ENCODE data around the gene GANC.

GANC gene

DNA sequence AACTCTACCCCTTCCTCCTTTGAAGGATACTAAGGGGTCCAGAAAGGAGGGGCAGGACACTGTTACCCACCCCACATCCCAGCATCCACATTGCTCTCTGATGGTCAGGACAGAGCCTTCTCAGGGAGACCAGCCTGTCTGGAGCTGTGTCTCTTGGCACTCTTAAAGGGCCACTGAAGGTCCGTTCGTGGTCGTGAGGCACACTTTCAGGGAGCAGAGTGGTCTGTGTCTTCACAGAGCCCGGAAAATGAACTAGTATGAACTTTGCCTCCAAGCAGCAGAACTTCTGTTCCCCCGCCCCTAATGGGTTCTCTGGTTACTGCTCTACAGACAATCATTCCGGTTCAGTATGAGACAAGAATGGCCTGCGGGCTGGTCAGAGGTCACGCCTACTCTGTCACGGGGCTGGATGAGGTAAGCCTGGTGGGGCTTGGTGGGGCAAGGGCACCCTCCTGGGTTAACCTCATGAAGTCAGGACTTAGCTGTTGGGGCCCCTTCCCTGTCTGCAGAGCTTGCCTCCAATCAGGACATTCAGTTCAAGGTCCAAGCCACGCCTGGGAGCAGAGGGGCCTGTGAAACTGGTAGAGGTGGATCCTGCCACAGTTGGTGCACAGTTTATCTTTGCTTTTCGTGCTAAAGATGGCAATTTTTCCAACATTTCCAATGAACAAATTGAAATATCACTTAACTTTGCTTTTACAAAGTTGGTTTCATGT lies 119.5 kb downstream of the GANC start:
- H3K36me3 Mint-ChIP-seq (ENCODE audit: low read depth), result no peaks in the 10 kb centered on the region
- no peak for DNase-seq
- H3K27me3 Mint-ChIP-seq, result no peaks in the 10 kb centered on the region
- no peaks in the 10 kb centered on the region for H3K9me3 Mint-ChIP-seq
- H3K4me1 Mint-ChIP-seq (ENCODE audit: low read depth), result no peaks in the 10 kb centered on the region
- no peak overlapping the region for H3K27ac Mint-ChIP-seq
- no peak overlapping the region for H3K4me3 Mint-ChIP-seq

DNA sequence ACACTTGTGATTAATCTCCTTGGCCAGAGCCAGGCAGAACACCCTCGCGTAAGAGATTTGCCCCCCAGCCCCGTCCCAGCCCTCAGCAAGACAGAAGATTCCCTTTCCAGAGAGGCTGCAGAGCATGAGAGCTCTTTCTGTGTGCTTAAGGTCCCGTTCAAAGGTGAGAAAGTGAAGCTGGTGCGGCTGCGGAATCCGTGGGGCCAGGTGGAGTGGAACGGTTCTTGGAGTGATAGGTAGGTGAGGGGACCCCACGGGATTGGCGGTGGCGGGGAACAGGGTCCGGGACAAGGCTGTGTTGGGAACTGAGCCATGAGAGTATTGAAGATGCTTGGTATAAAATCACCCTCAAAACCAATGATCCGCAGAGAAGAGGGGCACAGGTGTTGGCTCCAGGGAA lies 121.1 kb downstream of the GANC start:
- H3K4me3 Mint-ChIP-seq, result no peak overlapping the region
- no peak overlapping the region for H3K27ac Mint-ChIP-seq
- no peaks in the 10 kb centered on the region for H3K36me3 Mint-ChIP-seq (ENCODE audit: low read depth)
- no peaks in the 10 kb centered on the region for H3K27me3 Mint-ChIP-seq
- H3K9me3 Mint-ChIP-seq, result no peaks in the 10 kb centered on the region
- no peaks in the 10 kb centered on the region for H3K4me1 Mint-ChIP-seq (ENCODE audit: low read depth)
- no peak for DNase-seq

GRCh38 chr15:42395838-42396237 lies 122.8 kb downstream of the GANC start:
- DNase-seq, result no peak
- Mint-ChIP-seq H3K9me3 (no peaks in the 10 kb centered on the region), H3K4me3 (no peak overlapping the region), H3K27ac (no peak overlapping the region), H3K4me1 (ENCODE audit: low read depth) (no peaks in the 10 kb centered on the region), H3K27me3 (no peaks in the 10 kb centered on the region), H3K36me3 (ENCODE audit: low read depth) (peaks cover 4% of the 10 kb centered on the region)

DNA sequence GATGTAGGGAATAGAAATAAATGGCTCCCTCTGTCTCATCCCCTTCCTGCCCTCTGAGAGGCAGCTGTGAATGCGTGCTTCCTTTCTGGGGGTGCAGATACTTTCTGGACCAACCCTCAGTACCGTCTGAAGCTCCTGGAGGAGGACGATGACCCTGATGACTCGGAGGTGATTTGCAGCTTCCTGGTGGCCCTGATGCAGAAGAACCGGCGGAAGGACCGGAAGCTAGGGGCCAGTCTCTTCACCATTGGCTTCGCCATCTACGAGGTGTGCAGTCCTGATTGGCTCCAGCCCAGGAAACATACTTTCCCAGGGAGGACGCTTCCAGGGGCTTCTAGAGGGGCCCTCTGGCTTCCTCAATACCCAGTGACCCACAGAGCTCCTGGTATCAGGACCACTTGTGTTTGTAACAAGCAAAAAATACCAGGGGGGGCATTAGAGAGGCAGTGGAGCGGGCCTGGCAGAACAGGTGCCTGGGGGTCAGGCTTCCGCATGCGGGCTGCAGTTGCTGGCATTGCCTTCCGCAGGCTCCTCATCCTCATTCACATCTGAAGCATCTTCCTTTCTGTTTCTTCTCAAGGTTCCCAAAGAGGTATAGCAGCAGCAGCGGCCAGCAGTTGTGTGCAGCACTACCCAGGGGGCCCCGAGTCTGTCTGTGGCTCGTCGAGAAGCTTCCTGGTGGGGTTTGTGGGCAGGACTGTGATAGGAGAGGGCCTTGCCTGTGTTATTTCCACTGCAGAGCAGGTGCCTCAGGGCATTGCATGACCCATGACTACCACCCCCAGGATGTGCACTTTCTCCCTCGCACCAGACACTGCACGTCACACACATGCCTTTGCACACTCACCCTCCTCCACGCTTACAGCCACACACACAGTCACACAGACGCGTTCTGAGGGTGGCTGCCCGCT lies 128.8 kb downstream of the GANC start:
- no peaks in the 10 kb centered on the region for H3K27me3 Mint-ChIP-seq
- H3K4me1 Mint-ChIP-seq (ENCODE audit: low read depth), result peaks cover 9% of the 10 kb centered on the region
- peaks cover 8% of the 10 kb centered on the region for H3K36me3 Mint-ChIP-seq (ENCODE audit: low read depth)
- peak; percentile 36 for DNase-seq
- H3K27ac Mint-ChIP-seq, result peak overlapping the region; percentile 31
- no peaks in the 10 kb centered on the region for H3K9me3 Mint-ChIP-seq
- H3K4me3 Mint-ChIP-seq, result peak overlapping the region; percentile 71

- DNase-seq, result no peak
- H3K9me3 Mint-ChIP-seq, result no peaks in the 10 kb centered on the region
- H3K4me3 Mint-ChIP-seq, result no peak overlapping the region
- no peaks in the 10 kb centered on the region for H3K27me3 Mint-ChIP-seq
- peak overlapping the region; percentile 31 for H3K27ac Mint-ChIP-seq
- peaks cover 8% of the 10 kb centered on the region for H3K36me3 Mint-ChIP-seq (ENCODE audit: low read depth)
- peaks cover 9% of the 10 kb centered on the region for H3K4me1 Mint-ChIP-seq (ENCODE audit: low read depth)
Observed at GRCh38 chr15:42402455-42403205, 129.6 kb downstream of the GANC start.

- Mint-ChIP-seq H3K27me3 (no peaks in the 10 kb centered on the region), H3K9me3 (no peaks in the 10 kb centered on the region), H3K4me3 (no peak overlapping the region), H3K36me3 (ENCODE audit: low read depth) (peaks cover 8% of the 10 kb centered on the region), H3K4me1 (ENCODE audit: low read depth) (peaks cover 9% of the 10 kb centered on the region), H3K27ac (no peak overlapping the region)
- no peak for DNase-seq
Observed at GRCh38 chr15:42403389-42403788, 130.4 kb downstream of the GANC start.

- Mint-ChIP-seq H3K36me3 (ENCODE audit: low read depth) (peaks cover 8% of the 10 kb centered on the region), H3K27ac (no peak overlapping the region), H3K9me3 (no peaks in the 10 kb centered on the region), H3K27me3 (no peaks in the 10 kb centered on the region), H3K4me3 (no peak overlapping the region), H3K4me1 (ENCODE audit: low read depth) (peaks cover 9% of the 10 kb centered on the region)
- DNase-seq, result no peak
Observed at GRCh38 chr15:42404461-42405235, 131.6 kb downstream of the GANC start.

DNA sequence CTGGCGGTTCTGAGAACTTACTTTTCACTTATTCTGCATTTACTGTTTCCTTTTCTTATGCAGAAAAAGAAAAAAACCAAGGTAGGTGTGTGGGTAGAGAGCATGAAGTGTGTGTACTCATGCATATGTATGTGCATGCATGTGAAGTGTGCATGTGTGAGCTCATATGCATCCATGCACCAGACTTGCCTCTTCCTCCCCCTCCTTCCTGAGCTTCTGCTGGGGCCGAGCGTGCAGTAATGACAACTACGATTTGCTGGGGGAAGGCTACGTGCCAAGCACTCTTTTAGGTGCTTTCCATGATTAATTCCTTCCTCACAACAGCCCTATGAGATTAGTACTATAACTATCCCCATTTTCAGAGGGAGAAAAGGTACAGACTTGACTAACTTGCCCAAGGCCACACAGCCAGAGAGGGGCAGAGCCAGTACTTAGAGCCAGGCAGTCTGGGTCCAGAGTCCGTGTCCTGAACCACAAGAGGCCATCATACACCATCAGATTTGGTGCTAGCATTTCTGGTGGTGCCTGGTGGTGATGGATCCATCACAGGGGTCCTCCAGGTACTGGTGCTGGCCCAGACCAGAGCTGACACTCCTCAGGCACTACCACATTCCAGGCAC lies 133.0 kb downstream of the GANC start:
- no peaks in the 10 kb centered on the region for H3K27me3 Mint-ChIP-seq
- H3K36me3 Mint-ChIP-seq (ENCODE audit: low read depth), result peaks cover 11% of the 10 kb centered on the region
- H3K4me3 Mint-ChIP-seq, result no peak overlapping the region
- peaks cover 9% of the 10 kb centered on the region for H3K4me1 Mint-ChIP-seq (ENCODE audit: low read depth)
- DNase-seq, result no peak
- H3K27ac Mint-ChIP-seq, result no peak overlapping the region
- no peaks in the 10 kb centered on the region for H3K9me3 Mint-ChIP-seq
